Amniotic epithelial cell (primary cell): ENCODE measurements around the gene DUSP9.

Experiments used
- DNase-seq: peaks from one replicate; pipeline ENCODE4 v3.0.0-alpha.2; 2010; ENCODE audit warnings: low read depth

Gene DUSP9

DNA sequence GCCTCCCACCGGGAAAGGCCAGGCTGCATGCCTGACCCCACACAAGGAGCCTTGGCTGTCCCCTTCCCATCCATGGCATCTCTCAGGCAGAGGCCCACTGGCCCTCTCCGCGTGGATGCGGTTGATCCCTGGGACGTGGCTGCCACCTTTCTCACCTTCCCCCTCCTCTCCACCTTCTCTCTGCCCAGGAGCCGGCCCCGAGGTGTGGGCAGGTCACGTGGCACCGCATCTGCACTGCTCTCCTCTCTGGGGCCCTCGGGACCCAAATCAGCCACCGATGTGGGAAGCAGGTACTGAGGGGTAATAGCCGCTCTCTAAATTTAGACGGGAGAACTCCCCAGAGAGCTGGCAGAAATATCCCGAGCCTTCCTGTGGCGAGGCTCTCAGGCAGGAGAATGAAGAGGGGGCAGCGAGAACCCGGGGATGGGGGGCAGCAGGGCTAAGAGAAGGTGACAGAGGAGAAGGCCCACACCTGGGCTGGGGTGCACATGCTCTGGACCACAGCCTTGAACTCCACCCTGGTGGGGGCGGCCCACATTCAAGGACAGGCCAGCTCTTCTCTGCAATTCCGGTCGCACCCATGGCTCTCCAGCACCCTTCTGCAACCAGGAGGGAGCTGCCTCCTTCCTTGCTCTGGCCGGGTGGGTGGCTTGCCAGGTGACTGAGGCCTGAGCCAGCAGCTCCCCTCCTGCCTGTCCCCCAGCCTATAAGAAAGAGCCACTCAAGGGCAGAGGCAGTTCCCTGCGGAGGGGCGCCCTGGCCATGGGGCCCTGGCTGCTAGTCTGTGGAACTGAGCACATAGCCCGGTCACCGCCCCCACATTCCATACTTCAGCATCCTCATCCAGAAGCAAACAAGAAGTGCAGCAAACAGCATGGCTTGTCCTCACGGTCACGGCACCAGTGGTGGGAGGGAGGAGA lies 9.6 kb upstream of the DUSP9 start:
- no peak for DNase-seq

- DNase-seq, result no peak
Observed at GRCh38 chrX:153638041-153638371, 9.0 kb upstream of the DUSP9 start.

- no peak for DNase-seq
Observed at GRCh38 chrX:153638436-153639176, 8.4 kb upstream of the DUSP9 start.

- DNase-seq, result no peak
Observed at GRCh38 chrX:153639177-153640044, 7.6 kb upstream of the DUSP9 start.

- no peak for DNase-seq
Observed at GRCh38 chrX:153640045-153640686, 6.8 kb upstream of the DUSP9 start.

DNA sequence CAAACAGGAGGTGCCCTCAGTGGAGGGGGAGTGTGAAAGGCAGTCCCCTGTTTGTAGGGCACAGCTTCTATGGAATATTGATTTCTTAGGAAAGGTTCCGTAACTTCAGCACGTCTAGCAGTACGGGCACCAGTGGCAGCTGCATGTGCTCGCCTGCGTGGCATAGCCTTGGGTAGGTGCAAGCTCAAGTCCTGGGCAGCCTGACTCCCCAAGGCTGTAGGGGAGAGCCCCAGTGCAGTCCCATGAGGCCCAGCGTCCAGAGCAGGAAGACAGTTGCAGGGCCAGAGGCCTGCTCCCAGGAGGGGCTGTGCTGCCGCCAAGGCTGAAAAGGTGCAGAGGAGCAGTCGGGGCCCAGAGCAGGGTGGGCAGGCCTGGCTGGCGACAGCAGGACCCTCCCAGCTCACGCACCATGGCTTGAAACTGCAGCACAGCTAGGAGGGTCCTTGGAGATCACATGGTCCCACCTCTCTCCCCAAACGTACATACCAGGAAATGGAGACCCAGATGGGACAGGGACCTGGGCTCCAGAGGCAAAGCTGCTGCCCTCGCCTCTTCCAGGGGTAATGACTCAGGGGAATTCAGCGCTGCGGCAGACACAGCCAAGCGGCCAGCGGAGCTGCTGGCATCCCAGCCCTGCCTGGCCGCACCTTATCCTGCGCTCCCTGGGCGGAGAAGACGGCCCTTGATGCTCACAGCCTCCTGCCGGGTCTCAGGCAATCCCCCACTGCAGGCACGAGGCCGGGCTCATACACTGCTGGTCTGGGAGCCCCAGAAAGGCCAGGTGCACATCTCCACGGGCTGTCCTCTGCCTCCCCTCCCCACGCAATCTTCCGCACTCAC lies 6.0 kb upstream of the DUSP9 start:
- DNase-seq, result no peak

- DNase-seq, result no peak
Observed at GRCh38 chrX:153641627-153642026, 5.4 kb upstream of the DUSP9 start.

GRCh38 chrX:153642051-153642654 lies 4.8 kb upstream of the DUSP9 start:
- DNase-seq, result no peak

- no peak for DNase-seq
Observed at GRCh38 chrX:153642655-153643430, 4.2 kb upstream of the DUSP9 start.

GRCh38 chrX:153643431-153644351 lies 3.3 kb upstream of the DUSP9 start:
- DNase-seq, result no peak

DNA sequence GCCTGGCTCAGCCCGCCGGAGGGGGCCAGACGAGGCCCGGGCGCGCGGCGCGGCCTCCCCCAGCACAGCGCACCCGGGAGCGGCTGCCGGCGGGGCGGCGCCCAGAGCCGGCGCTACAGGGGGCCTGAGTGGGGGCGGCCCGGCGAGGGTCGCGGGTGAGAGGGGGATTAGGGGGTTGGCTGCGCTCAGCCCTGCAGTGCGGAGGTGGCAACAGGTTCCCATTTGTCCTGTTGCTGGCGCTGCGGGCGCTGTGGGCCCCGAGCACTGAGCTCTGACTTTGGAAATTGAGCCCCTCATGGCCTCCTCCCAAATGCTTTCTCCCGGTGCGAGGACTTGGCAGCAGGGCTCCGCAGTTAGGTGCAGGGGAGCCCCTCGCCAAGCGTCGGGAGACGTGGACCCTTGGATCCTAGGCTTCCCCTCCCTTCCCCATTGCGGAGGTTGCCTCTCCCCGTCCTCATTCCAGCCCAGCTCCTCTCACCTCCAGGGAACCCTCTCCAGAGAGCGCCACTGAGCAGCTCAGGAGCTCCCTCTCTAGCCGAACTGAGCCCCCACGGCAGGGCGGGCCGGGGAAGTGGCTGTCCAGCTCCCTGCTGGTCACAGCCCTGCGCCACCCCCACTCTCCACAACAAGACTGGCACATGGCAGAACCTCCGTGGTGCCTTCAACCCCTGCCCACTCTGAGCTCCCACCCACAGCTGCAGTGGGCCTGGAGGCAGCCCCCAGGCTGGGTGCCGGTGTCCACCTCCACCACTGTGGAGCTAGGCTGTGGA lies 2.5 kb upstream of the DUSP9 start:
- DNase-seq, result no peak

- DNase-seq, result no peak
Observed at GRCh38 chrX:153645151-153645550, 1.9 kb upstream of the DUSP9 start.

DNA sequence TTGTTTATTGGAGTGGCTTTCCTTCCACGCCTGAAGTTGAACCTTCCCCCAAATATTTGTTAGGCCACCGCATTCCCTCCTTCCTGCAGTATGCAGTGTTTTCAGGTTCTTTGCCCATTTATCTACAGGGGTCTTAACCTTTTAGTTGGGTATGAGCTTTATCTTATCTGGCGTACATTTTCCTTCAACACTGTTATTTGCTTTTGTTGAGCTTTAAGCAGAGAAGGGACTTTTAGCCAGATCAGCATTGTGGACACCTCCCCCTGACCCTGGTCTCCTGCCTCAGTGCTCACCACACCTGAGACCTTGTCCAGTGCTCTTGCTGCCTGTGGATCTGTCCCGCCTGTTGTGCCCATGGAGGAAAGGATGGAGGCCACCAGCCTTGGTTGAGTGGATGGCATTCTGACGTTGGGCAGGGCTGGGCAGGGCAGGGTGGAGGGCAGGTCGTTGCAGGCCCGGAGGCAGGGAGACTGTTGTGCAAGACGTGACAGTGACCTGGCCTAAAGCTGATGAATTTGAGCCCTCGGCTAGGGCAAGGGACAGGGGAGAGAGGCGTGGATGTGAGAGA lies 998 bp upstream of the DUSP9 start:
- DNase-seq, result no peak

DNA sequence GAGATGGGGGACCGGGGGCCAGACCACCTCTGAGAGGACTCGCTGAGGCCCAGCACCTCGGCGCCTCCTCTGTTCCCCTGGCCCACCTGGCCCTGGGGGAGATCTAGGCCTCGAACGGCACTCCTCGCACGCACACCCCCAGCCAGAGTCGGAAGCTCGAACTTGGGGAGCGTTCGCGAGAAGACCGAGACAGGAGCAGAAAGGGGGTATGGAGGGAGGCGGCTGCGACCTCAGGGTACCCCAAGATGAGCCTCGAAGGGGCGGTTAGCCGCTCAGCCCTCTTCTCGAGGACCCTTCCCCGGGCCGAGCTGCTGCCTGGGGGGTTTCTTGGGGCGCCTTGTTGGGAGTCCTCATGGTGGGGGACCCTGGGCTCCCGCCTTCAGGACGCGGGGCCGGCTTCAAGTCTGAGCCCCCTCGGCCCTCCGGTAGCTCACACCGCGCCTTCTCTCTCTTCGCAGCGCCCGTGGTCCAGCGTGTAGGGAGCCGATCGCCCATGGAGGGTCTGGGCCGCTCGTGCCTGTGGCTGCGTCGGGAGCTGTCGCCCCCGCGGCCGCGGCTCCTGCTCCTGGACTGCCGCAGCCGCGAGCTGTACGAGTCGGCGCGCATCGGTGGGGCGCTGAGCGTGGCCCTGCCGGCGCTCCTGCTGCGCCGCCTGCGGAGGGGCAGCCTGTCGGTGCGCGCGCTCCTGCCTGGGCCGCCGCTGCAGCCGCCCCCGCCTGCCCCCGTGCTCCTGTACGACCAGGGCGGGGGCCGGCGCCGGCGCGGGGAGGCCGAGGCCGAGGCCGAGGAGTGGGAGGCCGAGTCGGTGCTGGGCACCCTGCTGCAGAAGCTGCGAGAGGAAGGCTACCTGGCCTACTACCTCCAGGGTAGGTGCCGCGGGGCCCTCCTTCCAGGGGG lies 706 bp downstream of the DUSP9 start:
- DNase-seq, result no peak

DNA sequence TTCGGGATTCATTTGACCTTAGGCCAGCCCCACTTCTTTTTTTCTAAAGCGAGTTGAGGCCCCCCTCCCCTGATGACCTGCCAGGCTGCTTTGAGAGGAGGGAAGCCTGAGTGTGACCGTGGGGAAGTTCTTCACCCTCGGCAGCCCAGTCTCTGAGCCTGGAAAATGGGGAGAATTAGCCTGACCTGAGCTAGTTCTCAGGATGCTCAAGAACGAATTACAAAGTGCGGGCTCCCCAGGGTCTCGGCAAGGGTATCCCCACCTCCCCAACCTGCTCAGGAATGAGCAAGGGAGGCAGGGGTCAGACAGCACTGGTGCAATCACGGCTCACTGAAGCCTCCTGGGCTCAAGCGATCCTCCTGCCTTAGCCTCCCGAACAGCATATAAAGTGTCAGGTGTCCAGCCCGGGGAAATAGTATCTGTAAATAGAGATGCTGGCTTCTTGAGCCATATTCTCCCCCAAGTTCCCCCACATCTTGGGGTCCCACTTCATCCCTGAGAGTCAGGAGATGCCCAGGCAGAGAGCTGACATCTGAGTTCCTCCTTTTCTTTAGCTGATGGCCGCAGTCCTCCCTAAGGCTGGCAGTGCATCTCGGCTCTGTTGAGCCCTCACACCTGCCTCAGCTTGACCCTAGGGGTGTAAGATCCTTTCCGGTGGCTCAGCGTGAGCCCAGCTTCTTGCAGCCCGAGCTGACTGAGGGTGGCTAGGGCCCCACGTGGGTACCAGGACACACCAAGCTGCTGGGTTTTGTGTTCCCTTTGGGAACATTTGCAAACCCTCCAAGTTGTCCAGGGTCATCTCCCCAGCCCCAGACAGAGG lies 1.6 kb downstream of the DUSP9 start:
- no peak for DNase-seq
